ENCODE results near the gene ELOF1. TPM values are rescaled to one million over a fixed set of nuclear protein-coding genes. Genes with fewer than 3 reads are reported as not detected.
A peak's percentile ranks its signal among the peaks of the same experiment; 100 is the strongest.

The ELOF1 gene
- total and polyA plus RNA-seq, 12 donors: 24.4 to 127 (median 57.2) TPM

GRCh38 chr19:11507370-11508078 lies 51.5 kb downstream of the ELOF1 start:
- H3K4me1 ChIP-seq (replicated peaks in 1 of 2): peaks cover 5 to 12% of the 10 kb centered on the region in 2 donors
- intact Hi-C loops (cut with DNase I): no loop called here
- no peak for TF ChIP-seq CTCF (IDR thresholded peaks at IDR 0.05)
- no peak for TF ChIP-seq POLR2A (IDR thresholded peaks at IDR 0.05)
- no peak overlapping the region for H3K27ac ChIP-seq
- no peaks in the 10 kb centered on the region for H3K9me3 ChIP-seq (replicated peaks in 1 of 3)
- peaks cover 0 to 6% of the 10 kb centered on the region in 2 donors for H3K36me3 ChIP-seq (replicated peaks in 1 of 2)
- H3K27me3 ChIP-seq: no peaks in the 10 kb centered on the region
- WGBS, 4 donors: 89 to 94% (median 93%) methylated on average over 15 to 18 of the region's 18 CpGs
- no peak overlapping the region for H3K4me3 ChIP-seq
- DNase-seq: no peak

GRCh38 chr19:11506967-11507366 lies 52.1 kb downstream of the ELOF1 start:
- H3K9me3 ChIP-seq (replicated peaks in 1 of 3): no peaks in the 10 kb centered on the region
- H3K4me1 ChIP-seq (replicated peaks in 1 of 2): peaks cover 5 to 12% of the 10 kb centered on the region in 2 donors
- whole genome bisulfite sequencing, 4 donors: 88 to 95% (median 90%) methylated on average over 6 of the region's 6 CpGs
- intact Hi-C loops (cut with DNase I): no loop called here
- no peak overlapping the region for H3K4me3 ChIP-seq
- TF ChIP-seq CTCF (IDR thresholded peaks at IDR 0.05): no peak
- TF ChIP-seq POLR2A (IDR thresholded peaks at IDR 0.05): no peak
- no peak overlapping the region for H3K27ac ChIP-seq
- peaks cover 0 to under 1% of the 10 kb centered on the region in 2 donors for H3K36me3 ChIP-seq (replicated peaks in 1 of 2)
- no peaks in the 10 kb centered on the region for H3K27me3 ChIP-seq
- DNase-seq: no peak

GRCh38 chr19:11506101-11506555 lies 52.9 kb downstream of the ELOF1 start:
- TF ChIP-seq POLR2A (IDR thresholded peaks at IDR 0.05) (no peak), CTCF (IDR thresholded peaks at IDR 0.05) (no peak)
- intact Hi-C loops (cut with DNase I): no loop called here
- peak overlapping the region in 4 of 5 donors; percentile 90 to 94 (median 90) for H3K27ac ChIP-seq
- no peaks in the 10 kb centered on the region for H3K27me3 ChIP-seq
- no peaks in the 10 kb centered on the region for H3K36me3 ChIP-seq (replicated peaks in 1 of 2)
- peak in 2 of 7 donors; percentile 32 to 47 for DNase-seq
- no peaks in the 10 kb centered on the region for H3K9me3 ChIP-seq (replicated peaks in 1 of 3)
- H3K4me1 ChIP-seq (replicated peaks in 1 of 2): peaks cover 5 to 12% of the 10 kb centered on the region in 2 donors
- 26 to 56% (median 38%) methylated on average over 6 to 20 of the region's 20 CpGs for WGBS, 4 donors
- peak overlapping the region in 3 of 4 donors; percentile 61 to 87 (median 82) for H3K4me3 ChIP-seq

DNA sequence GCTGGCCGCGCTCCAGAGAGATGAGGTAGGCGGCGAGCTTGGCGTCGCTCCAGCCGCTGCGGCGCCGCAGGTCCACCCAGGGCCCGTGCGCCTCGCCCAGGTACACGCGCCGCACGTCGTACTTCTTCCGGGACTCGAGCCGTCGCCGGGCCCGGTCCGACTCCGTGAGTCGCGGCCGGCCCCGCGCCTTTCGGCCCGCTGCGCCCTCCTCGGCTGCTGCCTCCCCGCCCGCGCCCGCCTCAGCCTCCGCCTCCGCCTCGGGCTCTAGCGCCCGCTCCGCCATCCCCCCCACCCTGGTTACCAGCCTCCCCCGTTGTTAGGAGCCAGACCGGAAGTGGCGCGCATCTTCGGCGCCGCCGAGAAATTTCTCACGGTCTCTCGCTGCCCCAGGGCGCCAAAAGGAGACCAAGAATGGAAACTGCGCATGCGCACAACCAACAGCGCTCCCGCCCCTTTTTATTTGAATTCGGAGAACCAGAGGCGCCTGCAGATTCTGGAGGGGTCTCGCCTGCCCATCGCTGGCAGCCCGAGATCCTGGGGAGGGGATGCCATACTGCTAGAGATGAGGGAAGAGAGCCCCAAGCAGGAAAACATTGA lies 53.4 kb downstream of the ELOF1 start, which contains the start of gene ZNF653:
TSS of gene ZNF653 (minus strand) at position 336 of the 597 bp plus-strand sequence. CDS start at position 283, 53 bp downstream.
- TF ChIP-seq CTCF (IDR thresholded peaks at IDR 0.05) (no peak), POLR2A (IDR thresholded peaks at IDR 0.05) (peak in 1 of 2 donors; percentile 59)
- Histone ChIP-seq H3K9me3 (replicated peaks in 1 of 3) (no peaks in the 10 kb centered on the region), H3K4me3 (peak within 1 kb of the TSS; percentile 28 to 87 (median 72)), H3K27ac (peak within 1 kb of the TSS; percentile 67 to 94 (median 90)), H3K27me3 (no peaks in the 10 kb centered on the region), H3K4me1 (replicated peaks in 1 of 2) (peaks cover 5 to 12% of the 10 kb centered on the region in 2 donors), H3K36me3 (replicated peaks in 1 of 2) (no peaks in the 10 kb centered on the region)
- intact Hi-C loops (cut with DNase I): no loop called here
- DNase-seq: peak; percentile 94 to 97 (median 95)
- 0 to 1% (median 1%) methylated on average over 16 to 65 of the region's 65 CpGs; no CpG with 5 or more reads in 1 of the 4 donors for WGBS, 4 donors
